Fibroblast of gingiva (primary cell): ENCODE data around the gene PHC3.

Experiments
- DNase-seq: peaks from one replicate; pipeline ENCODE4 v3.0.0-alpha.2; 2011; ENCODE audit warnings: low read depth

Gene PHC3

DNA sequence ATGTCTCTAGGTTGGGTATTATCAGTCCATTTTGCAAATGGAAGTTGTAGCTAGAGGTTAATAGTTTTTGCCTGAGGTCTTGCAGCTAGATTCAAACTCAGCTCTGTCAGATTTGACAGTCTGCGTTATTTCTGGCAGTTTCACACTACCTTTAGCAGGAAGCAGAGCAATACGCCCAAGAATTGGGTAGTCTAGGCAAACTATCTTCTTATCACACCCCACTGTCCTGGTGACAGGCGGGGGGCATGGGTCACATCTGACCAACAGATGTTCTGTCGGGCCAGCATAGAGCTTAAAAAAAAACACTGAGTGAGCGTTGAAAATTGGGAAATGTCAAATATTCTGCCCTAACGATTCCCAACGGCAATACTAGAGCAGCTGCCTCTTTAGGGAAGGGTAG is 138.0 kb downstream of the PHC3 start:
- no peak for DNase-seq

DNA sequence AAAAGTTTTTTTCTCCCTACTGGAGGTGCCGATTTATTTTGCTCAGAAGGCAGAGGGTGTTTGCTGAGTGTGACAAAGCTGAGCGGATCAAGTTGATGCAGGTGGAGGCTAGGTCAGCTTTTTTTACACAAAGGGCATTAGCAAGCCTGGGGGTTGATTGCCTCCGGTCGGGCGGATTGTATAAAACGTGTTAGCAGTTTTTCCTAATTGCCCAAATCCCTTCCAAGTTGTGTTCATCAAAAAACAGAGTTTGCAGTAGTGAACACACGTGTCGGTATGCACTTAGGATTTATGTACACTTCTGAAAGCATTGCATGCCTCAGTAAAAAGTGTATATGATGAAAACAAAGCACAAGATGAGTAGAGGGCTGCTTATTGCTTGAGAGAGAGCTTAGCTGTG is 141.1 kb downstream of the PHC3 start:
- DNase-seq: no peak

DNA sequence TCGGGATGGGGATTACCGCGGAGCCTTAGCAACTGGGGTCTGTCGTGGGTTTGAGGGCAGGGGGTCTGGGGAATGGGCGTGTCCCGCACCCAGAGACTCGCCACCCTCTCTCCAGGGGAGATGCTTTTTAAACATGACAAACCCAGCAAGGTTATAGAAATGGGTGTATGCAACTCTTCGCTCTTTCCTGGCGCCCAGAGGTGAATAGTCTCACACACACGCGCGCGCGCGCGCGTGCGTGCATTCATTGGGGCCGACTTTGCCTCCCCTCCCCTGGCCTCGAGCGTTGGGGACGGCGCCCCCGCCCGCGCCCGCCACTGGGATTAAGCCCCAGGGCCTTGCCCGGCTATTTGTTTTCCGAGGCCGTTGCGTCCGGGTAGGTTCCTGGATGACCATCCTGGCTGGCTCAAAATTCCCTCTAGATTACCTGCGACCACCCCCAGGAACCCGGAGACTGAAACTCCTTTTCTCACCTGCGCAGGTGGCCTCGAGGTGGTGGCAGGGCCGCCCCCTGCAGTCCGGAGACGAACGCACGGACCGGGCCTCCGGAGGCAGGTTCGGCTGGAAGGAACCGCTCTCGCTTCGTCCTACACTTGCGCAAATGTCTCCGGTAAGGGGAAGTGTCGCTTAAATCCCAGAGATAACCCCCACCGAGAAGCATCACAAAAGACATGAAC is 143.0 kb downstream of the PHC3 start:
- DNase-seq: no peak
